Renal cortical epithelial cell (primary cell): ENCODE data around the gene HRAS. TPM values are rescaled to one million over a fixed set of nuclear protein-coding genes. Genes with fewer than 3 reads are reported as not detected.

Experiments
- DNase-seq: peaks from one replicate; pipeline ENCODE4 v3.0.0-alpha.2; 2011; ENCODE audit warnings: low read depth
- total RNA-seq: library from RNA; depleted of rRNA; stranded (reverse); fragments of >200 nt; gene quantifications from 2 replicates; pipeline ENCODE4 v1.2.3, GENCODE V29; 2014

Gene HRAS
- total RNA-seq, 1 donor from 2014 or later = 40.5 TPM

- DNase-seq = no peak
Measured at GRCh38 chr11:567629-568292, 32.4 kb upstream of the HRAS start.

- no peak for DNase-seq
Measured at GRCh38 chr11:567011-567628, 31.7 kb upstream of the HRAS start.

- peak; percentile 23 for DNase-seq
Measured at GRCh38 chr11:565921-566509, 30.6 kb upstream of the HRAS start.

GRCh38 chr11:563812-564578 lies 28.6 kb upstream of the HRAS start:
- DNase-seq = no peak

GRCh38 chr11:563066-563811 lies 27.9 kb upstream of the HRAS start:
- no peak for DNase-seq

- DNase-seq = no peak
Measured at GRCh38 chr11:562046-562645, 26.8 kb upstream of the HRAS start.

- peak; percentile 88 for DNase-seq
Measured at GRCh38 chr11:561148-562003, 26.0 kb upstream of the HRAS start.

GRCh38 chr11:560305-561147 lies 25.1 kb upstream of the HRAS start, which contains the start of the genes LMNTD2 and RASSF7:
Gene LMNTD2 (minus strand): TSS chr11:560738. CDS start chr11:560716, 22 bp downstream.
Gene RASSF7 (plus strand): TSS chr11:560970. CDS start chr11:561769, 799 bp downstream.
- peak; percentile 41 for DNase-seq

GRCh38 chr11:559712-560304 lies 24.4 kb upstream of the HRAS start:
- DNase-seq = peak; percentile 38

GRCh38 chr11:559020-559620 lies 23.7 kb upstream of the HRAS start:
- DNase-seq = no peak

- no peak for DNase-seq
Measured at GRCh38 chr11:558503-558902, 23.1 kb upstream of the HRAS start.

GRCh38 chr11:557328-558132 lies 22.2 kb upstream of the HRAS start:
- no peak for DNase-seq

- no peak for DNase-seq
Measured at GRCh38 chr11:556662-557256, 21.4 kb upstream of the HRAS start.

- DNase-seq = no peak
Measured at GRCh38 chr11:555780-556661, 20.6 kb upstream of the HRAS start.

- DNase-seq = no peak
Measured at GRCh38 chr11:555227-555779, 19.9 kb upstream of the HRAS start.
